ENCODE data around the gene AHRR.

DNA sequence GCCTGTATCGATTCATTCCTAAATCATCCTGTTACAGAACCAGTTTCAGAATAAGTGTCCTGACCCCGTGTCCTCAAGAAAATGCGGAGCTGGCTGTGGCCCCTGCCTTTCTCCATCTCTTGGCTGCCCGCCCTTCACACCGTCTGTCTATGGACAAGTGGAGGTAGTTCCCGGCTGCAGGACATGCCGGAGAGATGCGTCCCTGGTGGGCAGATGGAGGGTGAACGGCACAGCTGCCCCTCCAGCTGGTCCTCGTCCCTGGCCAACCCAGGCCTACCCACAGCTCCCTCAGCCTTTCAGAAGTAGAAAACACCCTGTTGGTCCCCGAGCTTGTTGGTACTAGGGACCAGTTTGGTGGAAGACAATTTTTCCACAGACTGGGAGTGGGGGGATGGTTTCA is 106.7 kb downstream of the AHRR start:
- TF ChIP-seq, protein P1, sequence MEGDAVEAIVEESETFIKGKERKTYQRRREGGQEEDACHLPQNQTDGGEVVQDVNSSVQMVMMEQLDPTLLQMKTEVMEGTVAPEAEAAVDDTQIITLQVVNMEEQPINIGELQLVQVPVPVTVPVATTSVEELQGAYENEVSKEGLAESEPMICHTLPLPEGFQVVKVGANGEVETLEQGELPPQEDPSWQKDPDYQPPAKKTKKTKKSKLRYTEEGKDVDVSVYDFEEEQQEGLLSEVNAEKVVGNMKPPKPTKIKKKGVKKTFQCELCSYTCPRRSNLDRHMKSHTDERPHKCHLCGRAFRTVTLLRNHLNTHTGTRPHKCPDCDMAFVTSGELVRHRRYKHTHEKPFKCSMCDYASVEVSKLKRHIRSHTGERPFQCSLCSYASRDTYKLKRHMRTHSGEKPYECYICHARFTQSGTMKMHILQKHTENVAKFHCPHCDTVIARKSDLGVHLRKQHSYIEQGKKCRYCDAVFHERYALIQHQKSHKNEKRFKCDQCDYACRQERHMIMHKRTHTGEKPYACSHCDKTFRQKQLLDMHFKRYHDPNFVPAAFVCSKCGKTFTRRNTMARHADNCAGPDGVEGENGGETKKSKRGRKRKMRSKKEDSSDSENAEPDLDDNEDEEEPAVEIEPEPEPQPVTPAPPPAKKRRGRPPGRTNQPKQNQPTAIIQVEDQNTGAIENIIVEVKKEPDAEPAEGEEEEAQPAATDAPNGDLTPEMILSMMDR (conservative IDR thresholded peaks at IDR 0.05; ENCODE audit: low read depth in 2 of 2) = no peak
- no peak for TF ChIP-seq CREB1 (CRISPR knock-in tag; IDR thresholded peaks at IDR 0.05; ENCODE audit: low read depth)
- TF ChIP-seq ZNF114 (CRISPR knock-in tag; IDR thresholded peaks at IDR 0.05) = no peak
- TF ChIP-seq NANOG (IDR thresholded peaks at IDR 0.05; ENCODE audit: borderline replicate concordance) = no peak
- no peak for TF ChIP-seq EZH2 (IDR thresholded peaks at IDR 0.05; ENCODE audit: low read depth, unreplicated experiment)
- no peak for TF ChIP-seq POLR2AphosphoS5 (IDR thresholded peaks at IDR 0.05; ENCODE audit: low read depth)
- no peak for TF ChIP-seq STAT1 (IDR thresholded peaks at IDR 0.05; ENCODE audit: unreplicated experiment)
- no peak for TF ChIP-seq EZH2phosphoT487 (IDR thresholded peaks at IDR 0.05; ENCODE audit: unreplicated experiment)
- TF ChIP-seq, protein P2, sequence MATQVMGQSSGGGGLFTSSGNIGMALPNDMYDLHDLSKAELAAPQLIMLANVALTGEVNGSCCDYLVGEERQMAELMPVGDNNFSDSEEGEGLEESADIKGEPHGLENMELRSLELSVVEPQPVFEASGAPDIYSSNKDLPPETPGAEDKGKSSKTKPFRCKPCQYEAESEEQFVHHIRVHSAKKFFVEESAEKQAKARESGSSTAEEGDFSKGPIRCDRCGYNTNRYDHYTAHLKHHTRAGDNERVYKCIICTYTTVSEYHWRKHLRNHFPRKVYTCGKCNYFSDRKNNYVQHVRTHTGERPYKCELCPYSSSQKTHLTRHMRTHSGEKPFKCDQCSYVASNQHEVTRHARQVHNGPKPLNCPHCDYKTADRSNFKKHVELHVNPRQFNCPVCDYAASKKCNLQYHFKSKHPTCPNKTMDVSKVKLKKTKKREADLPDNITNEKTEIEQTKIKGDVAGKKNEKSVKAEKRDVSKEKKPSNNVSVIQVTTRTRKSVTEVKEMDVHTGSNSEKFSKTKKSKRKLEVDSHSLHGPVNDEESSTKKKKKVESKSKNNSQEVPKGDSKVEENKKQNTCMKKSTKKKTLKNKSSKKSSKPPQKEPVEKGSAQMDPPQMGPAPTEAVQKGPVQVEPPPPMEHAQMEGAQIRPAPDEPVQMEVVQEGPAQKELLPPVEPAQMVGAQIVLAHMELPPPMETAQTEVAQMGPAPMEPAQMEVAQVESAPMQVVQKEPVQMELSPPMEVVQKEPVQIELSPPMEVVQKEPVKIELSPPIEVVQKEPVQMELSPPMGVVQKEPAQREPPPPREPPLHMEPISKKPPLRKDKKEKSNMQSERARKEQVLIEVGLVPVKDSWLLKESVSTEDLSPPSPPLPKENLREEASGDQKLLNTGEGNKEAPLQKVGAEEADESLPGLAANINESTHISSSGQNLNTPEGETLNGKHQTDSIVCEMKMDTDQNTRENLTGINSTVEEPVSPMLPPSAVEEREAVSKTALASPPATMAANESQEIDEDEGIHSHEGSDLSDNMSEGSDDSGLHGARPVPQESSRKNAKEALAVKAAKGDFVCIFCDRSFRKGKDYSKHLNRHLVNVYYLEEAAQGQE (IDR thresholded peaks at IDR 0.05; ENCODE audit: unreplicated experiment) = no peak
- TF ChIP-seq, protein P3, sequence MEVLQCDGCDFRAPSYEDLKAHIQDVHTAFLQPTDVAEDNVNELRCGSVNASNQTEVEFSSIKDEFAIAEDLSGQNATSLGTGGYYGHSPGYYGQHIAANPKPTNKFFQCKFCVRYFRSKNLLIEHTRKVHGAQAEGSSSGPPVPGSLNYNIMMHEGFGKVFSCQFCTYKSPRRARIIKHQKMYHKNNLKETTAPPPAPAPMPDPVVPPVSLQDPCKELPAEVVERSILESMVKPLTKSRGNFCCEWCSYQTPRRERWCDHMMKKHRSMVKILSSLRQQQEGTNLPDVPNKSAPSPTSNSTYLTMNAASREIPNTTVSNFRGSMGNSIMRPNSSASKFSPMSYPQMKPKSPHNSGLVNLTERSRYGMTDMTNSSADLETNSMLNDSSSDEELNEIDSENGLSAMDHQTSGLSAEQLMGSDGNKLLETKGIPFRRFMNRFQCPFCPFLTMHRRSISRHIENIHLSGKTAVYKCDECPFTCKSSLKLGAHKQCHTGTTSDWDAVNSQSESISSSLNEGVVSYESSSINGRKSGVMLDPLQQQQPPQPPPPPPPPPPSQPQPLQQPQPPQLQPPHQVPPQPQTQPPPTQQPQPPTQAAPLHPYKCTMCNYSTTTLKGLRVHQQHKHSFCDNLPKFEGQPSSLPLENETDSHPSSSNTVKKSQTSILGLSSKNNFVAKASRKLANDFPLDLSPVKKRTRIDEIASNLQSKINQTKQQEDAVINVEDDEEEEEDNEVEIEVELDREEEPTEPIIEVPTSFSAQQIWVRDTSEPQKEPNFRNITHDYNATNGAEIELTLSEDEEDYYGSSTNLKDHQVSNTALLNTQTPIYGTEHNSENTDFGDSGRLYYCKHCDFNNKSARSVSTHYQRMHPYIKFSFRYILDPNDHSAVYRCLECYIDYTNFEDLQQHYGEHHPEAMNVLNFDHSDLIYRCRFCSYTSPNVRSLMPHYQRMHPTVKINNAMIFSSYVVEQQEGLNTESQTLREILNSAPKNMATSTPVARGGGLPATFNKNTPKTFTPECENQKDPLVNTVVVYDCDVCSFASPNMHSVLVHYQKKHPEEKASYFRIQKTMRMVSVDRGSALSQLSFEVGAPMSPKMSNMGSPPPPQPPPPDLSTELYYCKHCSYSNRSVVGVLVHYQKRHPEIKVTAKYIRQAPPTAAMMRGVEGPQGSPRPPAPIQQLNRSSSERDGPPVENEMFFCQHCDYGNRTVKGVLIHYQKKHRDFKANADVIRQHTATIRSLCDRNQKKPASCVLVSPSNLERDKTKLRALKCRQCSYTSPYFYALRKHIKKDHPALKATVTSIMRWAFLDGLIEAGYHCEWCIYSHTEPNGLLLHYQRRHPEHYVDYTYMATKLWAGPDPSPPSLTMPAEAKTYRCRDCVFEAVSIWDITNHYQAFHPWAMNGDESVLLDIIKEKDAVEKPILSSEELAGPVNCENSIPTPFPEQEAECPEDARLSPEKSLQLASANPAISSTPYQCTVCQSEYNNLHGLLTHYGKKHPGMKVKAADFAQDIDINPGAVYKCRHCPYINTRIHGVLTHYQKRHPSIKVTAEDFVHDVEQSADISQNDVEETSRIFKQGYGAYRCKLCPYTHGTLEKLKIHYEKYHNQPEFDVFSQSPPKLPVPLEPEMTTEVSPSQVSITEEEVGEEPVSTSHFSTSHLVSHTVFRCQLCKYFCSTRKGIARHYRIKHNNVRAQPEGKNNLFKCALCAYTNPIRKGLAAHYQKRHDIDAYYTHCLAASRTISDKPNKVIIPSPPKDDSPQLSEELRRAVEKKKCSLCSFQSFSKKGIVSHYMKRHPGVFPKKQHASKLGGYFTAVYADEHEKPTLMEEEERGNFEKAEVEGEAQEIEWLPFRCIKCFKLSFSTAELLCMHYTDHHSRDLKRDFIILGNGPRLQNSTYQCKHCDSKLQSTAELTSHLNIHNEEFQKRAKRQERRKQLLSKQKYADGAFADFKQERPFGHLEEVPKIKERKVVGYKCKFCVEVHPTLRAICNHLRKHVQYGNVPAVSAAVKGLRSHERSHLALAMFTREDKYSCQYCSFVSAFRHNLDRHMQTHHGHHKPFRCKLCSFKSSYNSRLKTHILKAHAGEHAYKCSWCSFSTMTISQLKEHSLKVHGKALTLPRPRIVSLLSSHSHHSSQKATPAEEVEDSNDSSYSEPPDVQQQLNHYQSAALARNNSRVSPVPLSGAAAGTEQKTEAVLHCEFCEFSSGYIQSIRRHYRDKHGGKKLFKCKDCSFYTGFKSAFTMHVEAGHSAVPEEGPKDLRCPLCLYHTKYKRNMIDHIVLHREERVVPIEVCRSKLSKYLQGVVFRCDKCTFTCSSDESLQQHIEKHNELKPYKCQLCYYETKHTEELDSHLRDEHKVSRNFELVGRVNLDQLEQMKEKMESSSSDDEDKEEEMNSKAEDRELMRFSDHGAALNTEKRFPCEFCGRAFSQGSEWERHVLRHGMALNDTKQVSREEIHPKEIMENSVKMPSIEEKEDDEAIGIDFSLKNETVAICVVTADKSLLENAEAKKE (CRISPR knock-in tag; IDR thresholded peaks at IDR 0.05) = no peak
- TF ChIP-seq ZNF331 (CRISPR knock-in tag; IDR thresholded peaks at IDR 0.05; ENCODE audit: low read depth) = no peak
- TF ChIP-seq JUNB (IDR thresholded peaks at IDR 0.05; ENCODE audit: unreplicated experiment) = no peak
- TF ChIP-seq, protein P4, sequence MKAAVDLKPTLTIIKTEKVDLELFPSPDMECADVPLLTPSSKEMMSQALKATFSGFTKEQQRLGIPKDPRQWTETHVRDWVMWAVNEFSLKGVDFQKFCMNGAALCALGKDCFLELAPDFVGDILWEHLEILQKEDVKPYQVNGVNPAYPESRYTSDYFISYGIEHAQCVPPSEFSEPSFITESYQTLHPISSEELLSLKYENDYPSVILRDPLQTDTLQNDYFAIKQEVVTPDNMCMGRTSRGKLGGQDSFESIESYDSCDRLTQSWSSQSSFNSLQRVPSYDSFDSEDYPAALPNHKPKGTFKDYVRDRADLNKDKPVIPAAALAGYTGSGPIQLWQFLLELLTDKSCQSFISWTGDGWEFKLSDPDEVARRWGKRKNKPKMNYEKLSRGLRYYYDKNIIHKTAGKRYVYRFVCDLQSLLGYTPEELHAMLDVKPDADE (IDR thresholded peaks at IDR 0.05) = no peak
